ENCODE measurements around the gene PANK2.

The PANK2 gene

DNA sequence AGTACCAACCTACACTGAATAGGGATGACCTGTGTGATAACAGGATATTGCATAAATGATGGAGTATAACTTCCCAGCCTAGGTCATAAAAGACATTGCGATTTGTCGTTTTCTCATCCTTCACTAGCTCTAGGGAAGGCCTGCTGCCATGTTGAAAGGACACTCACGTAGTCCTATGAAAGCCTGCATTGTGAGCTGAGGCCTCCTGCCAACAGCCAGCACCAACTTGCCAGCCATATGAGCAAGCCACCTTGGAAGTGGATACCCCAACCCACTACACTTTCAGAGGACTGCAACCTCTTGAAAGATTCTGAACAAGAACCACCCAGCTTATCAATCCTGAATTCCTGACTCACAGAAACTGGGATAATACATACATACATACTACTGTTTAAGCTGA is 3.5 kb upstream of the PANK2 start:
- peaks cover 22% of the 10 kb centered on the region for H3K79me2 ChIP-seq (ENCODE audit: insufficient read depth, low read length)
- H3F3A ChIP-seq (ENCODE audit: insufficient read depth, low read length) = no peaks in the 10 kb centered on the region
- no peak overlapping the region for H3K4me2 ChIP-seq (ENCODE audit: low read length)
- H3K36me3 ChIP-seq (ENCODE audit: insufficient read depth, low read length) = peaks cover 19% of the 10 kb centered on the region; the same call in 1 of the 2 replicates
- H3K9me3 ChIP-seq (ENCODE audit: low read length) = no peaks in the 10 kb centered on the region
- H3K4me3 ChIP-seq (ENCODE audit: low read depth, low read length, poor library complexity, severe bottlenecking) = no peak overlapping the region
- no peaks in the 10 kb centered on the region for H3K27me3 ChIP-seq (ENCODE audit: insufficient read depth, low read length)
- H3K4me1 ChIP-seq (ENCODE audit: insufficient read depth, low read length, severe bottlenecking) = peaks cover 12% of the 10 kb centered on the region
- no peak overlapping the region for H2AFZ ChIP-seq (ENCODE audit: low read length)
- H3K27ac ChIP-seq (ENCODE audit: low read depth, low read length, poor library complexity, severe bottlenecking) = no peak overlapping the region
- no peak overlapping the region for H3K9ac ChIP-seq (ENCODE audit: low read length)
- H3K9me2 ChIP-seq (ENCODE audit: low read depth, low read length) = no peaks in the 10 kb centered on the region
- TF ChIP-seq EZH2 (IDR thresholded peaks at IDR 0.05; ENCODE audit: borderline replicate concordance, low read length) = no peak
- TF ChIP-seq, protein P1, sequence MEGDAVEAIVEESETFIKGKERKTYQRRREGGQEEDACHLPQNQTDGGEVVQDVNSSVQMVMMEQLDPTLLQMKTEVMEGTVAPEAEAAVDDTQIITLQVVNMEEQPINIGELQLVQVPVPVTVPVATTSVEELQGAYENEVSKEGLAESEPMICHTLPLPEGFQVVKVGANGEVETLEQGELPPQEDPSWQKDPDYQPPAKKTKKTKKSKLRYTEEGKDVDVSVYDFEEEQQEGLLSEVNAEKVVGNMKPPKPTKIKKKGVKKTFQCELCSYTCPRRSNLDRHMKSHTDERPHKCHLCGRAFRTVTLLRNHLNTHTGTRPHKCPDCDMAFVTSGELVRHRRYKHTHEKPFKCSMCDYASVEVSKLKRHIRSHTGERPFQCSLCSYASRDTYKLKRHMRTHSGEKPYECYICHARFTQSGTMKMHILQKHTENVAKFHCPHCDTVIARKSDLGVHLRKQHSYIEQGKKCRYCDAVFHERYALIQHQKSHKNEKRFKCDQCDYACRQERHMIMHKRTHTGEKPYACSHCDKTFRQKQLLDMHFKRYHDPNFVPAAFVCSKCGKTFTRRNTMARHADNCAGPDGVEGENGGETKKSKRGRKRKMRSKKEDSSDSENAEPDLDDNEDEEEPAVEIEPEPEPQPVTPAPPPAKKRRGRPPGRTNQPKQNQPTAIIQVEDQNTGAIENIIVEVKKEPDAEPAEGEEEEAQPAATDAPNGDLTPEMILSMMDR (IDR thresholded peaks at IDR 0.05; ENCODE audit: low read length) = no peak
- no peaks in the 10 kb centered on the region for H4K20me1 ChIP-seq (ENCODE audit: insufficient read depth, low read length)

DNA sequence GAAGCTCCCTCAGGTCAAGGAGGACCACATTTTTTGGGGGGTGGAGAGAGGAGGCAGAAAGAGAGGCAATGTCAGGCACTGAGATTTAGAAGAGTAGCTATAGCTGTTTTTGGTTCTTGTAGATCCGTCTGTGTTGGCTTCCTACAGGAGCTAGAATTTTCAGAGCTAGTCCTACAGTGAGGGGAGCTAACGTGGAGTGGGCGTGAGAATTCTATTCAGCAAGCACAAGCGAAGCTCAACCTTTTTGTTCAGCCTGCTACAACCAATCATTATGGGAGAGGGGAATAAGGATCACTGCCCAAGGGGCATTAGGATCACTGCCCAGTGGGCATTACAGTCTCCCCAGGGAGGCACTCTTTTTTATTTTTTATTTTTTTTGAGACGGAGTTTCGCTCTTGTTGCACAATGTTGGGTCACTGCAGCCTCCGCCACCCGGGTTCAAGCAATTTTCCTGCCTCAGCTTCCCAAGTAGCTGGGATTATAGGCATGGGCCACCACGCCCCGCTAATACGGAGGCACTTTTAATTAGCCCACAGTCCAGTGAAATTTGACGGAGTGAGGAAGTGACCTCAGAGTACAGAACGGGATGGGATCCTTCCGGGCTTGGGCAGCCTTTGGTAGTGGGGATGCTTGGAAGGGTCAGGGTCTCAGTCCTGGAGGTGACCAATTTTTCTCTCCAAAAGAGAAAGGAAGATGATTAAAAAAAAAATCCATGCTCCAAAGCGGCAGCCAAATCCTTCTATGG is 1.1 kb upstream of the PANK2 start:
- Histone ChIP-seq H3K27me3 (ENCODE audit: insufficient read depth, low read length) (no peaks in the 10 kb centered on the region), H3K4me2 (ENCODE audit: low read length) (peak overlapping the region; percentile 79), H3F3A (ENCODE audit: insufficient read depth, low read length) (no peaks in the 10 kb centered on the region), H3K36me3 (ENCODE audit: insufficient read depth, low read length) (peaks cover 41% of the 10 kb centered on the region), H3K9me2 (ENCODE audit: low read depth, low read length) (no peaks in the 10 kb centered on the region), H3K4me1 (ENCODE audit: insufficient read depth, low read length, severe bottlenecking) (peaks cover 35% of the 10 kb centered on the region), H3K27ac (ENCODE audit: low read depth, low read length, poor library complexity, severe bottlenecking) (peak overlapping the region; percentile 39), H3K4me3 (ENCODE audit: low read depth, low read length, poor library complexity, severe bottlenecking) (peak overlapping the region; percentile 99), H3K9ac (ENCODE audit: low read length) (peak overlapping the region; percentile 77), H4K20me1 (ENCODE audit: insufficient read depth, low read length) (no peaks in the 10 kb centered on the region), H2AFZ (ENCODE audit: low read length) (no peak overlapping the region), H3K9me3 (ENCODE audit: low read length) (no peaks in the 10 kb centered on the region), H3K79me2 (ENCODE audit: insufficient read depth, low read length) (peaks cover 46% of the 10 kb centered on the region)
- TF ChIP-seq, protein P1 (IDR thresholded peaks at IDR 0.05; ENCODE audit: low read length) = no peak
- TF ChIP-seq EZH2 (IDR thresholded peaks at IDR 0.05; ENCODE audit: borderline replicate concordance, low read length) = no peak

DNA sequence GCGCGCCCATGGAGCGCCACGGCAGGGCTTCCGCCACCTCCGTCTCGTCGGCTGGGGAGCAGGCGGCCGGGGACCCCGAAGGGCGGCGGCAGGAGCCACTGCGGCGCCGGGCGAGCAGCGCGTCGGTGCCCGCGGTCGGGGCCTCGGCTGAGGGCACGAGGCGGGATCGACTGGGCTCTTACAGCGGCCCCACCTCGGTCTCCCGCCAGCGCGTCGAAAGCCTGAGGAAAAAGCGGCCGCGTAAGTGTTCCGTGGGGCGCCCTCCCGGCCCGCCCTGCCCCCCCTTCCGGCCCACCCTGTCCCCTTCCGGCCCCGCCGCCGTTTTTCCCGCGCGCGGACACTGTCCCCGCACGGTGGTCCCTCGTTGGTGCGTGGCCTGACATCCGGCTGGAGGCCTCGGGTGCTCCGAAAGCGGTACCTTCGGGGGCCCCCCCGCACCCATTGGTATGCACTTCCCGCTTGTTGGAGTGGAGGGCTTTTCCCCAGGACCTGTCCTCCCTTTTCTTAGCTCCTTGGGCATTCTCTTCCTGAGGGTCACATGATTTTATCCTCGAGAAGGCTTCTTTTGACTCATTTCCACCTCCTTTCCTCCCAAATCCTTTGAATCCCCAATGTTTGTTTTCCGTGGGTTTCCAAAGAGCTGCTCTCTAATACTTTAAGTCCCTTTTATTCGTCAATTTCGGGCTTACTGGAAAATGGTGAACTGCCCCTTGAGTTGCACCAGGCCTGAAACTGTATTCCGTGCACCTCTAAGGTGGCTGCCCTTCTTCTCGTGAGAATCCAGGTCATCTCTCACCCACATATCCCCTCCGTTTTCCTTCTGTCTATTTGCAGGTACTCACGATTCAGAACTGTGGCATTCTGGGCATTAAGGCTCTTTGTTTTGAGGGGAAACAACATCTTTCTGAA is 556 bp downstream of the PANK2 start:
- Histone ChIP-seq H3K36me3 (ENCODE audit: insufficient read depth, low read length) (peaks cover 56% of the 10 kb centered on the region), H4K20me1 (ENCODE audit: insufficient read depth, low read length) (no peaks in the 10 kb centered on the region), H2AFZ (ENCODE audit: low read length) (no peak overlapping the region), H3F3A (ENCODE audit: insufficient read depth, low read length) (no peaks in the 10 kb centered on the region), H3K4me2 (ENCODE audit: low read length) (peak overlapping the region; percentile 99), H3K9me3 (ENCODE audit: low read length) (no peaks in the 10 kb centered on the region), H3K79me2 (ENCODE audit: insufficient read depth, low read length) (peaks cover 63% of the 10 kb centered on the region), H3K27ac (ENCODE audit: low read depth, low read length, poor library complexity, severe bottlenecking) (peak overlapping the region; percentile 87), H3K4me1 (ENCODE audit: insufficient read depth, low read length, severe bottlenecking) (peaks cover 48% of the 10 kb centered on the region), H3K27me3 (ENCODE audit: insufficient read depth, low read length) (no peaks in the 10 kb centered on the region), H3K9me2 (ENCODE audit: low read depth, low read length) (no peaks in the 10 kb centered on the region), H3K9ac (ENCODE audit: low read length) (peak overlapping the region; percentile 100), H3K4me3 (ENCODE audit: low read depth, low read length, poor library complexity, severe bottlenecking) (peak overlapping the region; percentile 99)
- TF ChIP-seq, protein P1 (IDR thresholded peaks at IDR 0.05; ENCODE audit: low read length) = no peak
- TF ChIP-seq EZH2 (IDR thresholded peaks at IDR 0.05; ENCODE audit: borderline replicate concordance, low read length) = no peak
